Activated T-helper 1 cell treated with anti-CD3 and anti-CD28 coated beads, Interleukin-2, amount 50 U/mL, for 16 hours (primary cell): Measurements from ENCODE around the gene CUTC.

Source experiments
- DNase-seq, 2 donors: peaks; one replicate each; pipeline ENCODE4 v3.0.0-alpha.2; 2020; ENCODE audit warnings: low read depth in 1 of 2, low spot score in 1 of 2

CUTC gene

GRCh38 chr10:99782447-99783286 lies 50.6 kb downstream of the CUTC start, which contains the start of gene ABCC2:
TSS of gene ABCC2 (plus strand) at chr10:99782640. CDS start at chr10:99782845, 205 bp downstream.
- no peak for DNase-seq

GRCh38 chr10:99784016-99784726 lies 52.1 kb downstream of the CUTC start:
- no peak for DNase-seq

GRCh38 chr10:99784727-99785441 lies 52.9 kb downstream of the CUTC start:
- DNase-seq, result no peak

- no peak for DNase-seq
Measured at GRCh38 chr10:99785646-99786045, 53.6 kb downstream of the CUTC start.

- no peak for DNase-seq
Measured at GRCh38 chr10:99787311-99787710, 55.3 kb downstream of the CUTC start.

- DNase-seq, result no peak
Measured at GRCh38 chr10:99787782-99788445, 55.9 kb downstream of the CUTC start.

- DNase-seq, result no peak
Measured at GRCh38 chr10:99788598-99789256, 56.7 kb downstream of the CUTC start.

- DNase-seq, result no peak
Measured at GRCh38 chr10:99791831-99792230, 59.8 kb downstream of the CUTC start.

GRCh38 chr10:99793819-99794218 lies 61.8 kb downstream of the CUTC start:
- no peak for DNase-seq

- DNase-seq, result no peak
Measured at GRCh38 chr10:99796928-99797327, 64.9 kb downstream of the CUTC start.

GRCh38 chr10:99798031-99798430 lies 66.0 kb downstream of the CUTC start:
- DNase-seq, result no peak

- DNase-seq, result no peak
Measured at GRCh38 chr10:99798920-99799319, 66.9 kb downstream of the CUTC start.

GRCh38 chr10:99799613-99800012 lies 67.6 kb downstream of the CUTC start:
- DNase-seq, result no peak

GRCh38 chr10:99804471-99804870 lies 72.4 kb downstream of the CUTC start:
- no peak for DNase-seq

- no peak for DNase-seq
Measured at GRCh38 chr10:99805190-99805589, 73.2 kb downstream of the CUTC start.
